HG03442 (cell line): Measurements from ENCODE around the gene LSM4.

Experiments used
- ATAC-seq: cut with Tn5 transposase; IDR thresholded peaks from one replicate; pipeline ENCODE4 v1.9.1; 2021; ENCODE audit warnings: mild to moderate bottlenecking, moderate library complexity; ENCODE audit not compliant: unreplicated experiment

Gene LSM4

DNA sequence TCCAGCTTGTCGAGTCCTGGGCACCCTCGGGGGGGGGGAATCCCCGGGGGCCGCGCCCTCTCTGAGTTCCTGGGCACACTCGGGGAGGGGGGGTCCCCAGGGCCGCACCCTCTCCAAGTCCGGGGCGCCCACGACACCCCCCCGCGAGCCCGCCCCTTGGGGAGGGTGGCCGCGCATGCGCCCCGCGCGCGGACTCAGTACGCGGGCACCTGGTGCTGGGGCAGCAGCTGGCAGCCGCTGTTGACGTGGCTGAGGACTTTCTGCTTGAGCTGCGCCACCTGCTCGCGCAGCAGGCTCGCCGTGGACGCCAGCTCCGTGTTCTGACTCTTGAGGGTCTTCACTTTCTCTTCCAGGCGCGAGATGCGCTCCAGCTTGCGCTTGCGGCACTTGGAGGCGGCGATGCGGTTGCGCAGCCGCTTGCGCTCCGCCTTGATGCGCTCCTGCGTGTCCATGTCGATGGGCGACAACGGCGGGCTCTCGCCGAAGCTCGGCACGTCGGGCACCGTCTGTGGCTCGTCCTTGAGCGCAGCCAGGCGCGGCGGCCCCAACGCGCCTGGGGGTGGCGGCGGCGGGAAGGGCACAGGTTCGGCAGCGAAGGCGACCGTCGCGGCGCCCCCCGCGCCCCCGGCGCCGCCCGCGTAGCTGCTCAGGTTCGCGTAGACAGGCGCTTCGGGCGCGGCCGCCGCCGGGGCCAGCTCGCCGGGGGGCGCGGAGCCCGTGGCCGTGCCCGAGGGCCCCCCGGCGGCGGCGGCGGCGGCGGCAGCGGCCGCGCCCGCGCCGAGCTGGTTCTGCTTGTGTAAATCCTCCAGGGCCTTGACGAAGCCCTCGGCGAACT lies 42.4 kb downstream of the LSM4 start:
- peak; percentile 13 for ATAC-seq

GRCh38 chr19:18279516-18280246 lies 43.2 kb downstream of the LSM4 start:
- no peak for ATAC-seq

GRCh38 chr19:18279266-18279515 lies 43.7 kb downstream of the LSM4 start:
- no peak for ATAC-seq

GRCh38 chr19:18278521-18279265 lies 44.2 kb downstream of the LSM4 start:
- no peak for ATAC-seq

- ATAC-seq, result no peak
Measured at GRCh38 chr19:18274781-18275356, 48.0 kb downstream of the LSM4 start.

DNA sequence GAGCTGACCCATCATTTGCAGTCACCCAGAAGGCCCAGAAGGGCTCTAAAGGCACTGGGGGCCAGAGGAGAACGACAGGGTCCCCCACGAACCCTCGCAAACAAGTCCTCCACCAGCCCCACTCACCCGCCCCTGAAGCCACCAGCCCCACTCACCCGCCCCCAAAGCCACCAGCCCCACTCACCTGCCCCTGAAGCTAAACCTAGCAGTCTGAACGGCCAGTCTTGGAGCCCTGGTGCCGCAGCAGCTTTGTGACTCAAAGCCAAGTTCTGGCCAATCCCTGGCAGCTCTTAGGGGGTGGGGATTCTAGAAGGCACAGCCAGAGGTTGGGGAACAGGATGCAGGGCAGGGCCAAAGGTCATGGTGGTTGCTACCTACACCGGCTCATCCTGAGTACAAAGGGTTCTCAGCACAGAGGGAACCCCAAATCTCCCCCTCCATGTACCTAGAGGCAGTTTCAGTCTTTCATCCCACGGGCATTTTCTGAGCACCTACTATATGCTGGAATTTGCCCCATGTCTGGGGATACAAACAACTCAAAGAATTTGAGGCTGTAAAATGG lies 48.6 kb downstream of the LSM4 start, which contains the start of gene IQCN:
Gene IQCN, minus strand, starts transcription at position 234 of the 562 bp plus-strand sequence. CDS start 4,974 bp downstream, outside the sequence.
- ATAC-seq, result no peak

GRCh38 chr19:18273561-18274218 lies 49.2 kb downstream of the LSM4 start:
- no peak for ATAC-seq

DNA sequence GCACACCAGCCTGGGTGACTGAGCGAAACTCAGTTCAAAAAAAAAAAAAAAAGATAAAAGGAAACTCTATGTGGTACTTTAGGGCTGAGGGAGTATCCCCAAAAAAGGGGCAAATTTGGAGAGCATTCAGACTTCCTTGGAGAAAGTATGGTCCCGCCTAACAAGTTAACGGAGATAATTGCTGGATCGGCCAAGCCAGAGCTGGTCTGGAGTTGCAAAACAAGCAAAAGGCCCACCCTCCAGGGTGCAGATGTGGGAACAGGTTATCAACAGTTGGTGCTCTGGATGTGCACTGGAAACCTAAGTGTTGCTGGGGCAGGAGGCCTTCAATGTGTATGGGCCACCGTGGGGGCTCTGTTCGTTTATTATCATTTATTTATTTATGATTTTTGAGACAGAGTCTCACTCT lies 51.4 kb downstream of the LSM4 start:
- no peak for ATAC-seq

DNA sequence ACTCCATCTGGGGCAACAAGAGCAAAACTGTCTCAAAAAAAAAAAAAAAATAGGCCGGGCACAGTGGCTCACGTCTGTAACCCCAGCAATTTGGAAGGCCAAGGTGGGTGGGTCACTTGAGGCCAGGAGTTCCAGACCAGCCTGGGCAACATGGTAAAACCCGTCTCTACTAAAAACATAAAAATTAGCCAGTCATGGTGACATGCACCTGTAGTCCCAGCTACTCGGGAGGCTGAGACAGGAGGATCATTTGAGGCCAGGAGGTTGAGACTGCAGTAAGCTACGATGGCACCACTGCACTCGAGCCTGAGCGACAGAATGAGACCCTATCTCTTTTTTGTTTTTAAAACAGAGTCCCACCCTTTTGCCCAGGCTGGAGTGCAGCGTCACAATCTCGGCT lies 52.5 kb downstream of the LSM4 start:
- no peak for ATAC-seq

DNA sequence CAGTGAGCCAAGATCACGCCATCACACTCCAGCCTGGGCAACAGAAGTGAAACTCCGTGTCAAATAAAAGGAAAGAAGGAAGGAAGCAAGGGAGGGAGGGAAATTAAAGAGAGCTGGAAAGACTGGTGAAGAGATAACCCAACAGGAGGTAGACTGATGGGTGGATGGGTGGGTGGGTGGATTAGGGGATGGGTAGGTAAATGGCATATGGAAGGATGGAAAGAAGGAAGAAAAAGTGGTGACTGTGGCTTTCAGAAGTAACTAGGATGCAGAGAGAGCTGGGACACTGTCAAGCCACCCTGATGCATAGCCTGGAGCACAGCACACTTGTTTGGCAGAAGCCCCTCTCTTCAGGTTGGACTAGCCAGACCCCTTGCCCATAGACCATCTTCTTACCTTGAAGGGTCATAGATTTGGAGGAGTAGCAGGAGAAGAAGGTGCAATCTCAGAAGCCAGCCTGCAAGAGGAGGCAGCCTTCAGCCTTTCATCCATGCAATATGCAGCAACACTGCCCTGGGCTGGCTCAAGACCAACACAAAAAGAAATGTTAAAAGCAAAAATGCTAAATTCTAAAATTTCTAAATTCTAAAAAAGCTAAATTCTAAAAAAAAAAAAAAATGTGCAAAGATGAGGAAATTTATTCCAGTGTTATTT lies 53.7 kb downstream of the LSM4 start:
- no peak for ATAC-seq

DNA sequence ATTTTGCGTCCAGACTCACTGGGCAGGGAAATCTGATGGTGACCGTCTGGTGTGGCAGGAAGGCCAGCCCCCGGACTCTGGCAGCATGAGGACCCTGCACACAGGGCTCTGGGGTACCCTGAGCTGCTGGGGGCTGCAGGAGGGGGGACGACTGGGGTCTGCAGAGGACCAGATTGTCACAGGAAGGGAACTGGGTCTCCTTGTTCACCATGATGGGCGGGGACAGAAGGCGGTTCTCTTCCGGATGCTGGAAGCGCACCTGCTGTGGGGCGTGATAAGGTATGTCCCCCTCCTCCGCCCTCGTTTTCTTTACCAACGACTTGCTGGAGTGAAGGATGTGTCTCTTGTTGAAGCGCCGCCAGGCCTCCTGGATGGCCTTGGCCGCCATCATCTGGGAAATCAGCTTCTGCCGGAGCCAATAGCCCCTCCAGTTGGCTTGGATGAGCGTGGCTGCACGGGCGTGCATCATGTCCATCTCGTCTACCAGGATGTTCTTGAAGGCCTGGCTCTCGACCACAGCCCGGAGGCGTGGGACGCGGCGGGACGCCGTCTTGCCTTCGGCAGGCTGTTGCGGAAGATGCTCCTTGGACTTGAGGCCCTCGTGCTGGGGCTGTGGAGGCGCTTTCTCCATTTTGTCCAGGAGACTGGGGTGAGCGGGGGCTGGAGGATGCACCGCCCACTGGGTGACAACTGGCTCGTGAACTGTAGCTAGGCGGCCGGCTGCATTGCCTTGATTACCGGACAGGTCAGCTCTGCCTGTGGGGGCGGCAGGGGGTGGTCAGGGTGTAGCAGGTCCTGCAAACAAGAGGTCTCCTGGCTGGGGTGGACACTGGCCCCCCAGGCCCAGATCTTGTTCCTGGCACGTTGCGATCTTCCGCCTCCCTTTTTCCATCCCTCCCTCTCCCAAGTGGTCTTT lies 55.8 kb downstream of the LSM4 start:
- ATAC-seq, result no peak

DNA sequence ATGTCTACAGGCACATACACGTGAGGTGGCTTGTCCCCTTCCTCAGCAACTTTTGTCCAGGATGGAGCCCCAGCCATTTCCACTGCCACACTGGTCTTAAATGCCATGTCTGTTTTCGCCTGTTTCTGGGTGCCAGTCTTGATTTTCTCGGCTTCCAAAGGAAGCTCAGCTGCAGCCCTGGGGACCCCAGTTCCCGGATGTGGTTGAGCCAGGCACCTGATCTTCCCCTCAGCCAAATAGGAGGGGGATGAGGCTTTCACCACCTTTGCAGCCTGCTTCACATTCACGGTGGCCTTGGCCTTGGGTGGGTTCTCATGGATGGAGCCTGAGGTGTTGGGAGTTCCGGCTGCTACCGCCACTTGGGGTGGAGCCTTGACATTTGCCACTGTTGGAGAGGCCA lies 57.3 kb downstream of the LSM4 start:
- no peak for ATAC-seq

GRCh38 chr19:18264971-18265540 lies 57.8 kb downstream of the LSM4 start:
- no peak for ATAC-seq

DNA sequence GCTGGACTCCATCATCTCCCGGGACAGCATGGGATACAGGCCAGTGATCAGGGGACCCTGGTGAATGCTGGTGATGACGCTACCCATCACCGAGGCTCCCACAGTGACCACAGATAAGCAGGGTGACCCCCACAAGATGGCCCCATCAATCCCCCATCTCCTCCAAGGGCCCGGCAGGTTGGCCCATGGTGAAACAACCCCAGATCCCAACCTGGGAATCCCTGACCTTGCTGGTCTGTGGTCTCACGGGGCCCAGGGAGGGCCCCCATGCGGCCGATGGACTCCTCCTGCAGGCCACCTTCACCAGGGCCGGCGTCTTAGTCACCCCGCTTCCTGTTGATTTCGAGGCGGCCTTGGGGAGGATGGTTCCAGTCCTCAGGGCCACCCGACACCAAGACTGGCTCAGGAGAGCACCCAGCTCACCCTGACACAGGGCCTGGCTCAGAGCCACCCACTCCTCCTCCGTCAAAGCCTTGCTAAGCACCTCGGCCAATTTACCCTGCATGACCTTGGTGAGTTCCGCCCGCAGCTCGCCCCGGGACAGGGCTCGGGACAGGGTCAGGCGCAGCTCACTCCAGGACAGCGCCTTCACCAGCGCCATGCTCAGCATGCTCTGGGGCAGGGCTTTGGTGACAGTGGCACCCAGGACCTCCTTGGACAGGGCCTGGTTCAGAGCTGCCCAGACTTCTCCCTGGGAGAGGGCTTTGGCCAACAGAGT lies 58.6 kb downstream of the LSM4 start:
- ATAC-seq, result no peak

GRCh38 chr19:18263324-18264136 lies 59.3 kb downstream of the LSM4 start:
- ATAC-seq, result no peak

DNA sequence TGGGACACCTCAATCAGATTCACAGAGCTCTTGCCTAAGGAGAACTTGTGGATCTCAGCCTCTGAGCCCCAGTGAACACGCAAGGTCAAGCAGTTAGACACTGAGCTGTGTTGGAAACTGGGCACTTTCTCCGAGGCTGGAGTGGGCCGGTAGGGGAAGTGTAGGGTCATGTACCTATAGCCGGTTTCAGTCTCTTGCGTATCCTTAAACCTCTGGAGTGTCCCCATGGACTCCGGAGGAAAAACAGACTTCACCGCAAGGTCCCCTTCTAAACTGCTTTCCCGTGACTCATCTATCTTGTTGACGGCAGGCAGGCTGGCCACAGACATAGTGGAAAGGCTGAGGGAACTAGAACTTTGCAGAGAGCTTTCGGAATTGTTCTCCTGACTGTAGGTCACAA lies 60.0 kb downstream of the LSM4 start:
- ATAC-seq, result no peak

DNA sequence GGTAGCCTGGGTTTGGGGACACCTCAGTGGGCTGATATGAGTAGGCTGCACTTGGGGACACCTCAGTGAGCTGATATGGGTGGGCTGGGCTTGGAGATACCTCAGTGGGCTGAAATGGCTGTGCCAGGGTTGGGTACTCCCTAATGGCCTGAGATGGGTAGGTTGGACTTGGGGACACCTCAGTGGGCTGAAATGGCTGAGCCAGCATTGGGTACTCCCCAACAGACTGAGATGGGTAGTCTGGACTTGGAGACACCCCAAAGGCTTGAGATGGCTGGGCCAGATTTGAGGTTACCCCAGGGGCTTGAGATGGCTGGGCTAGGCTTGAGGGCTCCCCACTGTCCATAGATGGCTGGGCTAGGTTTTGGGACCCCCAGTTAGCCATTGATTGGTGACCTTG lies 60.7 kb downstream of the LSM4 start:
- ATAC-seq, result no peak
